Frontal cortex (tissue), 1 donor: ENCODE results near the gene MACIR. TPM values are rescaled to one million over a fixed set of nuclear protein-coding genes. Genes with fewer than 3 reads are reported as not detected.

Experiments
- total RNA-seq: library from RNA; depleted of rRNA; stranded (reverse); fragments of >200 nt; gene quantifications from one replicate; pipeline ENCODE4 v1.2.3, GENCODE V29; 2014

MACIR gene
- total RNA-seq, 1 donor from 2014 or later = 58.7 TPM

Other genes with a start within 250 kb of the MACIR start
- 16.3 TPM for gene GIN1, start 138.6 kb upstream of the MACIR start, total RNA-seq
- 112 TPM for gene PPIP5K2, start 138.5 kb upstream of the MACIR start, total RNA-seq